Stimulated activated CD4-positive, alpha-beta T cell treated with anti-CD3 and anti-CD28 coated beads, TNF-alpha, amount 100 ng/mL, for 24 hours (primary cell): ENCODE data around the gene LAGE3.
A peak's percentile ranks its signal among the peaks of the same experiment; 100 is the strongest.
"Not testable (repeated sequence)": the region's sequence is repeated elsewhere in the genome, so short reads cannot be mapped to it uniquely, and the experiment has no call there.

Experiments
- DNase-seq, 3 experiments: peaks; one replicate each; pipeline ENCODE4 v3.0.0-alpha.2; 2020; ENCODE audit warnings: low read depth in 3 of 3

LAGE3 gene

DNA sequence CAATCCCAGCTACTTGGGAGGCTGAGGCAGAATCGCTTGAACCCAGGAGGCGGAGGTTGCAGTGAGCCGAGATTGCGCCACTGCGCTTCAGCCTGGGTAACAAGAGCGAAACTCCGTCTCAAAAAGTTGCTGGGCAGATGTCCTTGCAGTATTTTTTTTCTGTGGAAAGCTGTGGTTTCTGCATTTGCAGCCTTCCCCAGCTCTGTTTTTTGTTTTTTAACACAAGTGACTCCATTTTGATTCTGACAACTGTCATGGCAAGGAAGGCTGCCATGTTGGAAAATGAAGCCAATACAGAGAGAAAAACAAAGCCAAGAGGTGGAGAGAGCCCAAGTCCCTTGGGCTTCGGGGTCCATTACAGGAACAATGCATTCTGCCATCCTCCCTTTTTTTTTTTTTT is 23.0 kb upstream of the LAGE3 start:
- no peak for DNase-seq

DNA sequence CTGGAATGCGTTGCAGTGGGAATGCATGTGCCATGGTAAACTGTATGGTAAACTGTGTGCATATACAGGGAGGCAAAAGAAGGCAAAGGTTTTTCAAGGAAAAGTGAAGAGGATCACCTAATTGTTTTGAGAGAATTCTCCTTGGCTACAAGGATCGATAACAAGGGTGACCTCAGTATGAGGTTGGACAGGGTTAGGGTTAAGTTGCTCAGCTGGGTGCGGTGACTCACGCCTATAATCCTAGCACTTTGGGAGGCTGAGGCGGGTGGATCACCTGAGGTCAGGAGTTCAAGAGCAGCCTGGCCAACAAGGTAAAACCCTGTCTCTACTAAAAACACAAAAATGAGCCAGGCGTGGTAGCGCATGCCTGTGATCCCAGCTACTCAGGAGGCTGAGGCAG is 22.3 kb upstream of the LAGE3 start:
- not testable (repeated sequence) for DNase-seq

- DNase-seq: not testable (repeated sequence)
Measured at GRCh38 chrX:154496591-154497137, 17.6 kb upstream of the LAGE3 start.

DNA sequence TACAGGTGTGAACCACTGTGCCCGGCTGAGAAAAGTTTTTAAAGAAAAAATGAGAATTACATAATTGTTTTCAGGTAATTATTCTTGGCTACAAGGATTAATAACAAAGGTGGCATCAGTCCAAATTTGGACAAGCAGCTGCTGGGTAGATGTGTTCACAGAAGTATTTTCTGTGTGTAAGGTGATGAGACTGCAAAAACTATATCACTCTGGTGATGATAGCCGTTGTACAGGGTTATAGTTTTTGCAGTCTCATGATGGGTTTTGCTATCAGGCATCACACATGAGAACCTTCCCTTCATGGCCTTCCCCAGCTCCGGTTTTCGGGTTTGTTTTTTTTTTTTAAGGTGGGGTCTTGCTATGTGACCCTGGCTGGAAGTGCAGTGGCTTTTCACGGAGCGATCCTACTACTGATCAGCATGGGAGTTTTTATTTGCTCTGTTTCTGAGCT is 16.4 kb upstream of the LAGE3 start:
- DNase-seq: no peak

- no peak for DNase-seq
Measured at GRCh38 chrX:154494715-154495114, 15.6 kb upstream of the LAGE3 start.

DNA sequence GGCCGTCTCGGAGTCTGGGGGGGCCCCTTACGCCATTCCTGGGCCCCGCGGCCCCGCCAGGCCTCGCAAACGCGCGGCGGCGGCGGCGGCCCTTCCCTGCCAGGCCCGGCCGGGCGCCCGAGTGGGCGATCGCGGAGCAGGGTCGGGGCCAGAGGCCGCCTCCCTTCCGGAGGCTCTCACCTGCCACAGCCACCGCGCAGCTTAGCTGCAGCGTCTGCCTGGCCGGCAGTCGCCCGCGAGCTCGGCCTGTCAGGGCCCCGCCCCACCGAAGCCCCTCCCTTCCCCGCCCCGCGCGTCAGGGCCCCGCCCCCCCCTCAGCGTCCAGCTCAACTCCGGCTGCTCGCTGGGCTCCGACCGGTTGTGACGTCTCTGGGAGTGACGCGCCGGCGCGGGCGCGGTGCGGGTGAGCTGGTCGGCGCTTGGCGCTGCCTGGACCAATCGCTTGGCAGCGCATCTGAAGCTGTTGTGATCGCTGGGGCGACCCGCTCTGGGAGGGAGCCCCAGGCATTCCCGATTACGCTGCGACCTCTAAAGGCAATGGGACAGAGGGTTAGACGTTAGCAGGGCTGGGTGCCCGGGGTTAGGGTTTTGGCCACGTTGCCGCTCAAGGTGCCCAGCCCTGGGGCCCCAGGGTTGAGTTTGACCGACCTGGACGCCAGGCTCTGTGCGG is 11.5 kb upstream of the LAGE3 start, which contains the start of gene SLC10A3:
TSS of gene SLC10A3 (minus strand) at position 216 of the 670 bp plus-strand sequence. CDS start 1,689 bp downstream, outside the sequence.
- DNase-seq: peak; percentile 72 to 88 (median 73)

- DNase-seq: no peak
Measured at GRCh38 chrX:154490021-154490413, 10.9 kb upstream of the LAGE3 start.

- DNase-seq: no peak
Measured at GRCh38 chrX:154489182-154489581, 10.1 kb upstream of the LAGE3 start.

DNA sequence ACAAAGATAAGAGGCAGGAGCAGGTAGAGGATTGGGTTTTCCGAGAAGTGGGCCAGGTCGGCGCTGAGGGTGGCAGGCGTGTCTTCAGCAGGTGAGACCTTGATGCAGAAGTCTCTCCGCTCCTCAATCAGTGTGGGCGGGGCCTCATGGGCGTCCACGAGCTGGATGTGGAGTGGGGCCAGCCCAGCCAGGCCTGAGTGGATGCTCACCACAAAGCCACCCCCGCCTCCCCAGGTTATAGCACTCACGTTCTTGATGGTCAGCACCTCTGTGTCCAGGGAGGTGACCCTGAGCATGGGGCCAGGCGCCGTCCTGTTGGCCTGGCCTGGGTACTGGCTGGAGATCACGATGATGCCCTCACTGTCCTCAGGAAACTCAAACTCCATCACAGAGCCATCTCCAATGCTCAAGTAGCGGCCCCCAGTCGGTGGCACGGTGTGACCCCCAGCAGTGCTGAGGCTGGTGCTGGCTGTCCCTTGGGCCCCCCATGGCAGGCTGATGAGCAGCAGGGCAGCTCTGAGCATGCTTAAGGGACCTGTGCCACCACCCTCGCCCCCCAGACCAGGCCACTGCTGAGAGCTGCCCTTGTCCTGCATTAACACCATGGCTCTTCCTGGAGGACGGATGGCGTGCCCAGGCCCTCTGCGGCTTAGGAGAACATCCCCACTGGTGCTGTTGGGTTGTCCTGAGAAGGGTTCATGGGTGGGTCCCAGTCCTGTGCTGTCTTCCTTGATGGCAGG is 9.4 kb upstream of the LAGE3 start:
- DNase-seq: no peak

DNA sequence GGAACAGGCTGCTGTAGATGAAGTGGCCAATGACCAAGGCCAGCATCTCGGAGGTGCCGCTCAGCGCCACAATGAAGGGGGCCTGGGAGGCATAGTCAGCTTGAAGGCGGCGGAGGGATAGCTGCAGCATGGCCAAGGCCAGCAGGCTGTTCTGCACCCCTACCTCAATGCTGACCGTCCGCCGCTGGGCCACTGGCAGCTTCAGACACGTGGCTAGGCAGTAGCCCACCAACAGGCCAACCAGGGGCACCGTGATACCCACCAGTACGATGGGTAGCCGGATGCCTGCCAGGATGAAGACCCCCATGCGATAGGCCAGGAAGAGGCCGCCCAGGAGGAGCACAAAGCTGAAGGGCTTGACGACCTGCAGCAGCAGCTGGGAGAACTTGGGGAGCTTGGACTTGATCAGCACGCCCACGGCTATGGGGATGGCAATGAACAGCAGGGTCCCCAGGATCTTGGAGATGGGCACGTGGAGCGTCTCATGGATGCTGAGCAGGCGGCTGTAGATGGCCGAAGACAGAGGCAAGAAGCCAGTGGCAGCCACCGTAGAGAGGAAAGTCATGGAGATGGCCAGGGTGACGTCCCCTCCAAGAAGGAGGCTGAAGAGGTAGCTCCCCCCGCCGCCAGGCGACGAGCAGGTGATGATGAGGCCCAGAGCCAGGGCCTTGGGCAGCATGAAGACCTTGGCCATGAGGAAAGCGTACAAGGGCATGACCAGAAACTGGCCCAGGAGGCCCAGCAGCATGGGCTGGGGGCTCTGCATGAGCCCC is 8.6 kb upstream of the LAGE3 start:
- DNase-seq: no peak

DNA sequence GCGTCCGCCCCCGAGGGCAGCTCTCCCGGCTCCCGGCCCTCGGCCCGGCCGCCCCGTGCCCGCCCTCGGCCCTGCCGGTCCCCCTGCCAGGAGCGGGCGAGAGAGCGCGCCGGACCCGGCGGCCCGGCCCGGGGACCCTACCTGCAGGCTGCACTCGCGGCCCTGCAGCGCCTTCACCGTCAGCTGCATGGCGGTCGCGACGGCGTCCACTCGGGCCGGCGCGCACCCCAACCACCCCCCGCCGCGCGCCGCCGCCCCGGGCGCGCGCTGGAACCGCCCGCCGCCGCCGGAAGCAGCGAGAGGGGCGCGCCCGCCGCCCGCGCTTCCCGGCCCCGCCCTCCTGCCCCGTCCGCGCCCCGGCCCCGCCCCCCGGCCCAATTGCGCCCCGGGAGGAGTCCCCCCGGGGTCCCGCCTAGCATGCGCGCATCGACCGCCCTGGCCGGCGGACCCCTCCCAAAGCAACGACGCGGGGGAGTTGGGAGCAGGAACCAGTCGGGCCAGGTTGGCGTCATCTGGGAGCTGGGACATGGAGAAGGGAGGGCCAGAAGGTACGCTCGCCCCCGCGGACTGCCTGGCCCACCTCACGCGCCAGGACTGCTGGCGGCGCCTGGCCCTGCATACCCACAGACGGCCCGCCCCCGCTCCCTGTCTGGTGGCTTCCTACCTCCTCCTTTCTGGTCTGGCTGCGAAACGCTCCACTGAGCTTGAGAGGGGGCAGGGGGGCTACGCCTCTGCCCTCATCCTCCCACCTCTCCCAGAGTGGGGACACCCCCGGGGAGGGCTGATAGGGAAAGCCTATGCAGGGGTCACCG is 7.5 kb upstream of the LAGE3 start, which contains the start of gene UBL4A:
TSS of gene UBL4A (minus strand) at position 220 of the 812 bp plus-strand sequence. CDS start at position 189, 31 bp downstream.
- DNase-seq: peak in 2 of 3 experiments; percentile 26 to 51

DNA sequence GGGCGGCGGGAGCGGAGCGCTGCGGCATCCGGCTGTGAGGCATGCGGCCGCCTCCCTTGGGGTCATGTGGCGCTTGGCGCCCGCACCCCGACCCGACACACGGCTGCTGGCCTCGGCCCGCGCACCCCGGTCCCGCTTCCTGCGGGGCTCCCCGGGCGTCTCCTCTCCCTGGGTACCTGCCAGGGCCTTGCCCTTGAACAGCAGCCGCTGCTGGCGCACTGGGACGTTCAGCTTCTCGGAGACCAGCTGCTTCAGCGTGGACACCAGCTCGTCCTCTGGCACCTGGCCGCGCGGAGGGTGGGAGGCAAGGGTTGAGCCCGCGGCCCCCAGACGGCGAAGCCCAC is 6.9 kb upstream of the LAGE3 start:
- peak in 1 of 3 experiments; percentile 24 for DNase-seq

- no peak for DNase-seq
Measured at GRCh38 chrX:154485150-154486051, 6.3 kb upstream of the LAGE3 start.

- no peak for DNase-seq
Measured at GRCh38 chrX:154484255-154485149, 5.4 kb upstream of the LAGE3 start.

DNA sequence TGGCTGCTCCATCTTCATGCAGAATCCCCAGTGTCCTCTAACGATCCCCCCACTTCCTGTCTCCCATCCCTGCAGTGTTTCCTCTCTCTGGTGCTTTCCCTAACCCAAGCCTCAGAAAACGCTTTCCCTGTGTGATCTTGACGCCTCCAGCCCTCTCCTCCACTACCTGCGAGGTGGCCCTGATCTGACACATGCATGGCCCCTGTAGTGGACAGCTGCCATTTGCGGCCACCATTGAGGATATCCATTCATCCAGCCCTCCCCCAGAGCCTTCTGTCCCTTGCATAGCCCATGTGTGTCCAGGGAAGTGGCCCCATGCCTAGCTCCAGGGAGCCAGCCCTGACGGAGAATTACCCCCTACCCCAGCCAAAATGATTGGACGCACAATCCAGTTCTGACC is 4.2 kb upstream of the LAGE3 start:
- no peak for DNase-seq

GRCh38 chrX:154482786-154483185 is 3.7 kb upstream of the LAGE3 start:
- no peak for DNase-seq

DNA sequence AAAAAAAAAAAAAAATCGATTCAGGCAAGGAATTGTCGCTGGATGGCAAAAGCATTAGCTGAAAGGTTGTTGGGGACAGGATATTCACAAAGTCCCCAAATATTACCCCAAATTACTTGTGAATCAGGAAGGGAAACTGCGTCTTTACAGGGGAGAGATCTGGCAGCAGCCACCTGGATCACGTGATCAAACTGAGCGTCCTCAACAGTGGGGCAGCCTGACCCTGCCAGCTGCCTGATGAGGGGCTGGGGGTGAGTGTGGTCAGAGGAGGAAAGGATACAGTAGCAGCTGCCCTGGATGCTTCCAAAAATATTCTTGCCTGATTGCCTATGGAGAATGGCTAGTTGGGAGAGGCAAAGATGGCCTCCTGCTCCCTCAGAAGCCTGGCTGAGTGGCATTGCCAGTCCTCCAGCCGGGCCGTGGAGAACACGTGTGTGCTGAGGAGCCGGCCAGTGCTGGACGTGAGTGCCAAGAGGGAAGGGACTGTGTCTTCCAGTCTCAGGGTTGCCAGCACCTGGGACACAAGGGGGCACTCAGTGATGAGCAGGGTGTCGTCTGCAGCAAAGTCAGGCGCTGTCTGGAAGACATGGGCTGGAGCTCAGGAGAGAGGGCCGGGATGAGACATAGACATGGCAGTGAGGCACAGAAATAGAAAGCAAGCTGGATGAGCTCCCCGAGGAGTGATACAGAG is 3.0 kb upstream of the LAGE3 start:
- DNase-seq: no peak

- DNase-seq: no peak
Measured at GRCh38 chrX:154481195-154481594, 2.1 kb upstream of the LAGE3 start.
